Loucy (cell line): Measurements from ENCODE around the gene FTL.

ENCODE experiments used
- EZH2phosphoT487 ChIP-seq: fragments of 200-600 bp; IDR thresholded peaks from 2 replicates; pipeline ENCODE4 v1.6.1; 2018; ENCODE audit warnings: antibody characterized with exemption, mild to moderate bottlenecking, moderate library complexity, borderline replicate concordance
- TF ChIP-seq, protein P1 (sequence below): fragments of 200-600 bp; sonication (generic); conservative IDR thresholded peaks from 2 replicates; pipeline ENCODE4 v1.5.1; 2014; ENCODE audit warnings: mild to moderate bottlenecking, antibody characterized with exemption, low read length

- TF ChIP-seq, protein P1, sequence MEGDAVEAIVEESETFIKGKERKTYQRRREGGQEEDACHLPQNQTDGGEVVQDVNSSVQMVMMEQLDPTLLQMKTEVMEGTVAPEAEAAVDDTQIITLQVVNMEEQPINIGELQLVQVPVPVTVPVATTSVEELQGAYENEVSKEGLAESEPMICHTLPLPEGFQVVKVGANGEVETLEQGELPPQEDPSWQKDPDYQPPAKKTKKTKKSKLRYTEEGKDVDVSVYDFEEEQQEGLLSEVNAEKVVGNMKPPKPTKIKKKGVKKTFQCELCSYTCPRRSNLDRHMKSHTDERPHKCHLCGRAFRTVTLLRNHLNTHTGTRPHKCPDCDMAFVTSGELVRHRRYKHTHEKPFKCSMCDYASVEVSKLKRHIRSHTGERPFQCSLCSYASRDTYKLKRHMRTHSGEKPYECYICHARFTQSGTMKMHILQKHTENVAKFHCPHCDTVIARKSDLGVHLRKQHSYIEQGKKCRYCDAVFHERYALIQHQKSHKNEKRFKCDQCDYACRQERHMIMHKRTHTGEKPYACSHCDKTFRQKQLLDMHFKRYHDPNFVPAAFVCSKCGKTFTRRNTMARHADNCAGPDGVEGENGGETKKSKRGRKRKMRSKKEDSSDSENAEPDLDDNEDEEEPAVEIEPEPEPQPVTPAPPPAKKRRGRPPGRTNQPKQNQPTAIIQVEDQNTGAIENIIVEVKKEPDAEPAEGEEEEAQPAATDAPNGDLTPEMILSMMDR, result peak; percentile 79
- no peak for TF ChIP-seq EZH2phosphoT487
These were observed 28.3 kb downstream of the FTL start, which contains the start of the genes GYS1 and RUVBL2 for GRCh38 chr19:48993175-48994034.
